Endothelial cell of umbilical vein (primary cell): ENCODE results near the gene LDHD. TPM values are rescaled to one million over a fixed set of nuclear protein-coding genes. Genes with fewer than 3 reads are reported as not detected.

Experiments used
- BruUV-seq: library from RNA; stranded (reverse); fragments of 400-500 nt; replicated peaks from 2 replicates; lab custom pipeline; 2021; lab: Mats Ljungman, UMichigan
- CTCF ChIA-PET: fragments of 300-600, 350-600 bp; sonication (Branson Sonifier 250); formaldehyde crosslinking; loops from one replicate; lab custom pipeline; 2021; ENCODE audit warnings: antibody characterized with exemption, inconsistent platforms; lab: Charles Lee
- POLR2A ChIA-PET: fragments of 300-600, 350-600 bp; sonication (Branson Sonifier 250); formaldehyde crosslinking; loops from one replicate; lab custom pipeline; 2021; ENCODE audit warnings: antibody characterized with exemption, inconsistent platforms; lab: Charles Lee
- DNase-seq: peaks from one replicate; pipeline ENCODE4 v3.0.0-alpha.2; 2011; ENCODE audit warnings: low read depth, low spot score
- FAIRE-seq: peaks from 2 replicates; lab custom pipeline; 2011; peaks lifted over from hg19 to GRCh38; lab: Jason Lieb, UNC
- H2AFZ ChIP-seq: 2 replicates; pipeline ENCODE4 v1.6.0; 2012; ENCODE audit warnings: low read depth, low read length, control low read depth, inconsistent platforms
- H3K27ac ChIP-seq: 2 replicates; pipeline ENCODE4 v1.5.1; 2011; ENCODE audit warnings: low read depth, mild to moderate bottlenecking, control low read depth, low read length, moderate library complexity; ENCODE audit not compliant: insufficient read depth
- H3K27me3 ChIP-seq, 2 experiments: 2 replicates each; pipeline versions ENCODE4 v1.6.0 to v1.6.1; 2011; ENCODE audit warnings: low read length in 2 of 2, mixed read lengths in 1 of 2; ENCODE audit not compliant: control insufficient read depth in 2 of 2, insufficient read depth in 2 of 2
- H3K36me3 ChIP-seq, 2 experiments: 2 replicates in 1 of 2; 3 replicates in 1 of 2; pipeline ENCODE4 v1.5.1; 2011; ENCODE audit warnings: low read length in 2 of 2, mild to moderate bottlenecking in 1 of 2, moderate library complexity in 1 of 2; ENCODE audit not compliant: control insufficient read depth in 2 of 2, insufficient read depth in 2 of 2; ENCODE audit errors: extremely low read depth in 1 of 2
- H3K4me1 ChIP-seq: 3 replicates; pipeline ENCODE4 v1.5.1; 2011; ENCODE audit warnings: mild to moderate bottlenecking, low read length; ENCODE audit not compliant: control insufficient read depth, insufficient read depth; ENCODE audit errors: extremely low read depth
- H3K4me2 ChIP-seq: 2 replicates; pipeline ENCODE4 v1.6.1; 2011; ENCODE audit warnings: low read length, control low read depth, mixed read lengths; ENCODE audit not compliant: insufficient read depth
- H3K4me3 ChIP-seq, 3 experiments: fragments of 200-600 bp in 1 of 3; sonication (generic), shearing (Covaris generic) in 1 of 3; replicated peaks in 1 of 3; 2 replicates each; pipeline ENCODE4 v1.5.1; 2011 to 2016; ENCODE audit warnings: control low read depth in 3 of 3, low read length in 3 of 3, mild to moderate bottlenecking in 2 of 3, inconsistent platforms in 1 of 3, low read depth in 1 of 3, moderate library complexity in 1 of 3; ENCODE audit not compliant: insufficient read depth in 1 of 3
- H3K79me2 ChIP-seq: 2 replicates; pipeline ENCODE4 v1.6.0; 2012; ENCODE audit warnings: low read length, inconsistent platforms; ENCODE audit not compliant: control insufficient read depth, insufficient read depth
- H3K9ac ChIP-seq: replicated peaks from 2 replicates; pipeline ENCODE3; 2011; ENCODE audit warnings: low read length, control low read depth; ENCODE audit not compliant: insufficient read depth; ENCODE audit errors: extremely low read depth
- H3K9me1 ChIP-seq: replicated peaks from 3 replicates; pipeline ENCODE4 v1.6.0; 2011; ENCODE audit warnings: mild to moderate bottlenecking, low read length; ENCODE audit not compliant: control insufficient read depth, insufficient read depth; ENCODE audit errors: extremely low read depth
- H3K9me3 ChIP-seq: replicated peaks from 2 replicates; pipeline ENCODE4 v1.5.1; 2012; ENCODE audit warnings: low read length, inconsistent platforms; ENCODE audit not compliant: control insufficient read depth, insufficient read depth
- H4K20me1 ChIP-seq: replicated peaks from 2 replicates; pipeline ENCODE3; 2011; ENCODE audit warnings: mild to moderate bottlenecking, low read length; ENCODE audit not compliant: control insufficient read depth, insufficient read depth; ENCODE audit errors: extremely low read depth
- EZH2 ChIP-seq: IDR thresholded peaks from 2 replicates; pipeline ENCODE4 v1.6.1; 2012; ENCODE audit warnings: borderline replicate concordance, low read depth, mild to moderate bottlenecking, moderate library complexity, low read length, inconsistent platforms; ENCODE audit not compliant: severe bottlenecking
- FOS ChIP-seq: IDR thresholded peaks from 2 replicates; pipeline ENCODE4 v1.6.1; 2011; ENCODE audit warnings: mild to moderate bottlenecking, low read length, moderate library complexity, borderline replicate concordance; ENCODE audit not compliant: insufficient read depth
- GATA2 ChIP-seq: IDR thresholded peaks from 2 replicates; pipeline ENCODE4 v1.7.0; 2011; ENCODE audit warnings: low read depth, mild to moderate bottlenecking, moderate library complexity, mixed read lengths, low read length; ENCODE audit not compliant: insufficient read length, insufficient read depth
- JUN ChIP-seq: IDR thresholded peaks from 2 replicates; pipeline ENCODE4 v1.6.1; 2011; ENCODE audit warnings: borderline replicate concordance, low read depth; ENCODE audit not compliant: insufficient read length, insufficient read depth
- MYC ChIP-seq: IDR thresholded peaks from one replicate; pipeline ENCODE4 v1.6.1; 2011; ENCODE audit warnings: mild to moderate bottlenecking, low read depth, low read length
- POLR2A ChIP-seq: IDR thresholded peaks from 2 replicates; pipeline ENCODE4 v1.6.1; 2012; ENCODE audit warnings: low read depth, mild to moderate bottlenecking, control low read depth, low read length
- POLR2AphosphoS5 ChIP-seq: IDR thresholded peaks from 2 replicates; pipeline ENCODE4 v1.6.1; 2012; ENCODE audit warnings: low read depth, mild to moderate bottlenecking, control low read depth, low read length, moderate library complexity; ENCODE audit not compliant: insufficient read depth
- dilution Hi-C: fragments of 300-500 bp; cut with MboI; formaldehyde crosslinking; loops from one replicate; pipeline ENCODE4 v1.15.0; 2019; ENCODE audit warnings: low sequenced_read_pairs; ENCODE audit not compliant: extremely low pct_ligation_motif_present
- intact Hi-C: fragments of 100-400 bp; cut with micrococcal nuclease; formaldehyde crosslinking; loops from one replicate; pipeline ENCODE4 v1.10.0; 2022
- polyA plus RNA-seq, 4 experiments: library from polyadenylated mRNA; depleted of rRNA in 3 of 4; stranded (reverse) in 3 of 4; unstranded in 1 of 4; fragments of >200 nt; gene quantifications; 2 replicates each; pipeline versions ENCODE4 v1.2.1 to v1.2.3, GENCODE V29; 2011 to 2012; ENCODE audit warnings: missing spikeins in 1 of 4
- total RNA-seq: library from RNA; stranded (reverse); gene quantifications from 2 replicates; pipeline ENCODE4 v1.2.3, GENCODE V29; 2021
- TF ChIP-seq, protein P1 (sequence below), 2 donors: IDR thresholded peaks; 1 replicate in 1 of 2; 2 replicates in 1 of 2; pipeline ENCODE4 v1.5.1; 2011; ENCODE audit warnings: low read length in 2 of 2, mild to moderate bottlenecking in 2 of 2, moderate library complexity in 2 of 2, control low read depth in 1 of 2, inconsistent platforms in 1 of 2, low read depth in 1 of 2; ENCODE audit not compliant: insufficient read depth in 1 of 2; ENCODE audit errors: extremely low read depth in 1 of 2
- TF ChIP-seq, protein P2 (sequence below): IDR thresholded peaks from 2 replicates; pipeline ENCODE4 v1.6.1; 2011; ENCODE audit not compliant: insufficient read depth, insufficient read length

LDHD gene
- total and polyA plus RNA-seq, 2 donors (not counting 3 experiments of a cell fraction or from before 2014, with no cell fraction given), result 0.41 TPM; not detected in 1

DNA sequence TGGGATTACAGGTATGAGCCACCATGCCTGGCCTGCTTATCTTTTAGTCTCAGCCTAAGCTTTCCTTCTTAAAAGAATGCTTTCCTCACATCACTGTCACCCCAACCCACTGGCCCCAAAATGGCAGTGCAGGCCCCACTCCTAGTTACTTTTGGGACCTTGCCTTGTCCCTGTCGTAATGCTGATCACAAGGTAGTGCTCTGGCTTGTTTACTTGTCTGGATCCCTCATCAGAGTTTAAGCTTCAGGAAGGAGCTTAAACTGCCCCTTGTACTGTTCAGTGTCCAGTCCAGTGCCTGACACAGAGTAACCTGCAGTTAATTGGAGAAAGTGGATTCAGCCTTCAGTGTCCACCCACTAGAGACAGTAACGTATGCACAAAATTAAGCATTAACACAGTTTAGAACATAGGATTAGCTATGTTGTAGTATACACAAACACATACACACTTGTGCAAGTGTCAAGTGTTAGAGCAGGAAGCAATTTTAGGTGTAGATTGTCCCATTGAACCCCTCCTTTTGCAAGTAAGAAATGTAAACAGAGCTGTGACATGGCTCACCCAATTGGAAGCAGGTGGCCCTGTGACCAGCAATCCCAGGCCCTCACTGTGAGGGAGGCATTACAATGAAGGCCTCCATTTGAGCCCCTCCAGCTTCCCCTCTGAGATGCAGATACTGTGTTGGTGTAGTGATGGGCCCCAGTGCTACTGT lies 44.2 kb downstream of the LDHD start:
- H3K9me3 ChIP-seq, result no peaks in the 10 kb centered on the region
- H3K9ac ChIP-seq, result no peak overlapping the region
- no peaks in the 10 kb centered on the region for H3K36me3 ChIP-seq
- DNase-seq (no peak), FAIRE-seq (no peak)
- H3K27me3 ChIP-seq, result no peaks in the 10 kb centered on the region
- TF ChIP-seq MYC (no peak), POLR2A (no peak), EZH2 (no peak), POLR2AphosphoS5 (no peak), JUN (no peak), FOS (no peak), GATA2 (no peak)
- TF ChIP-seq, protein P1, sequence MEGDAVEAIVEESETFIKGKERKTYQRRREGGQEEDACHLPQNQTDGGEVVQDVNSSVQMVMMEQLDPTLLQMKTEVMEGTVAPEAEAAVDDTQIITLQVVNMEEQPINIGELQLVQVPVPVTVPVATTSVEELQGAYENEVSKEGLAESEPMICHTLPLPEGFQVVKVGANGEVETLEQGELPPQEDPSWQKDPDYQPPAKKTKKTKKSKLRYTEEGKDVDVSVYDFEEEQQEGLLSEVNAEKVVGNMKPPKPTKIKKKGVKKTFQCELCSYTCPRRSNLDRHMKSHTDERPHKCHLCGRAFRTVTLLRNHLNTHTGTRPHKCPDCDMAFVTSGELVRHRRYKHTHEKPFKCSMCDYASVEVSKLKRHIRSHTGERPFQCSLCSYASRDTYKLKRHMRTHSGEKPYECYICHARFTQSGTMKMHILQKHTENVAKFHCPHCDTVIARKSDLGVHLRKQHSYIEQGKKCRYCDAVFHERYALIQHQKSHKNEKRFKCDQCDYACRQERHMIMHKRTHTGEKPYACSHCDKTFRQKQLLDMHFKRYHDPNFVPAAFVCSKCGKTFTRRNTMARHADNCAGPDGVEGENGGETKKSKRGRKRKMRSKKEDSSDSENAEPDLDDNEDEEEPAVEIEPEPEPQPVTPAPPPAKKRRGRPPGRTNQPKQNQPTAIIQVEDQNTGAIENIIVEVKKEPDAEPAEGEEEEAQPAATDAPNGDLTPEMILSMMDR (IDR thresholded peaks at IDR 0.05; ENCODE audit: extremely low read depth in 1 of 2, insufficient read depth in 1 of 2, low read depth in 1 of 2, low read length in 2 of 2), result no peak
- TF ChIP-seq, protein P2, sequence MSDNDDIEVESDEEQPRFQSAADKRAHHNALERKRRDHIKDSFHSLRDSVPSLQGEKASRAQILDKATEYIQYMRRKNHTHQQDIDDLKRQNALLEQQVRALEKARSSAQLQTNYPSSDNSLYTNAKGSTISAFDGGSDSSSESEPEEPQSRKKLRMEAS, result no peak
- no peaks in the 10 kb centered on the region for H3K9me1 ChIP-seq
- no peak overlapping the region for H3K4me3 ChIP-seq
- dilution Hi-C loops (no loop called here), intact Hi-C loops (no loop called here)
- peaks cover 23% of the 10 kb centered on the region for H3K79me2 ChIP-seq
- POLR2A ChIA-PET, result interaction anchor here (0.6 kb wide), 1 partner anchor 25 kb away, joined by 3 read pairs; no protein-coding TSS in a partner anchor
- peaks cover 13% of the 10 kb centered on the region for H3K4me1 ChIP-seq
- CTCF ChIA-PET, result interaction anchor here (1.1 to 1.4 kb wide), 3 partner anchors 39 to 74 kb away, joined by 3 to 5 read pairs (median 3); partner anchors contain the start of gene ZNRF1
- H2AFZ ChIP-seq, result no peak overlapping the region
- H3K27ac ChIP-seq, result no peak overlapping the region
- no peak overlapping the region for H3K4me2 ChIP-seq
- no TSS peak for BruUV-seq
- H4K20me1 ChIP-seq, result peaks cover 2% of the 10 kb centered on the region
